Stimulated activated CD8-positive, alpha-beta memory T cell treated with anti-CD3 and anti-CD28 coated beads, Interleukin-15, amount 100 ng/mL, for 4 hours (primary cell): ENCODE results near the gene NEK6.
"Not testable (repeated sequence)": the region's sequence is repeated elsewhere in the genome, so short reads cannot be mapped to it uniquely, and the experiment has no call there.

Experiments used
- DNase-seq, 2 donors: peaks; one replicate each; pipeline ENCODE4 v3.0.0-alpha.2; 2020; ENCODE audit warnings: low read depth in 2 of 2

NEK6 gene

GRCh38 chr9:124228516-124228915, 29.2 kb upstream of the NEK6 start:
- DNase-seq, result no peak

GRCh38 chr9:124231095-124231737, 26.5 kb upstream of the NEK6 start:
- DNase-seq, result no peak

- DNase-seq, result no peak
Measured at GRCh38 chr9:124238546-124239140, 19.1 kb upstream of the NEK6 start.

- DNase-seq, result no peak
Measured at GRCh38 chr9:124239249-124240073, 18.3 kb upstream of the NEK6 start.

- no peak for DNase-seq
Measured at GRCh38 chr9:124242331-124243194, 15.2 kb upstream of the NEK6 start.

GRCh38 chr9:124247393-124247792, 10.4 kb upstream of the NEK6 start:
- DNase-seq, result not testable (repeated sequence)

- DNase-seq, result no peak
Measured at GRCh38 chr9:124248066-124248465, 9.7 kb upstream of the NEK6 start.

- DNase-seq, result no peak
Measured at GRCh38 chr9:124248960-124249359, 8.8 kb upstream of the NEK6 start.

- DNase-seq, result no peak
Measured at GRCh38 chr9:124251204-124251603, 6.5 kb upstream of the NEK6 start.

- no peak for DNase-seq
Measured at GRCh38 chr9:124251605-124252378, 6.0 kb upstream of the NEK6 start.

GRCh38 chr9:124252878-124253277, 4.9 kb upstream of the NEK6 start:
- not testable (repeated sequence) for DNase-seq

- DNase-seq, result no peak
Measured at GRCh38 chr9:124254261-124254682, 3.5 kb upstream of the NEK6 start.

- DNase-seq, result no peak
Measured at GRCh38 chr9:124255222-124255621, 2.5 kb upstream of the NEK6 start.

GRCh38 chr9:124256517-124257069, 1.2 kb upstream of the NEK6 start:
- no peak for DNase-seq

GRCh38 chr9:124257070-124257843, 492 bp upstream of the NEK6 start:
- DNase-seq, result no peak

GRCh38 chr9:124258607-124259157, 933 bp downstream of the NEK6 start:
- DNase-seq, result no peak

GRCh38 chr9:124259158-124259808, 1.5 kb downstream of the NEK6 start:
- DNase-seq, result no peak

- no peak for DNase-seq
Measured at GRCh38 chr9:124260769-124261603, 3.2 kb downstream of the NEK6 start.
